HepG2 (cell line): ENCODE data around the gene FASTKD2. TPM values are rescaled to one million over a fixed set of nuclear protein-coding genes. Genes with fewer than 3 reads are reported as not detected.
A peak's percentile ranks its signal among the peaks of the same experiment; 100 is the strongest.

Source experiments
- ATAC-seq: fragments of 200-7000 bp; cut with Tn5 transposase; 3 replicates; pipeline ENCODE4 v1.9.1; 2020; ENCODE audit warnings: mild to moderate bottlenecking, moderate library complexity
- BruUV-seq: library from RNA; stranded (reverse); fragments of 400-500 nt; replicated peaks from 2 replicates; lab custom pipeline; 2021; lab: Mats Ljungman, UMichigan
- CTCF ChIA-PET: fragments of 300-600 bp; formaldehyde crosslinking; extraction: SDS; loops from one replicate; lab custom pipeline; 2021; ENCODE audit warnings: low total read pairs, inconsistent platforms, low intra/inter-chr PET ratio; lab: Yijun Ruan, JAX
- POLR2A ChIA-PET: fragments of 350-600 bp; sonication (Branson Sonifier 250); formaldehyde crosslinking; loops from one replicate; lab custom pipeline; 2020; ENCODE audit warnings: antibody characterized with exemption, inconsistent platforms; lab: Yijun Ruan, JAX
- DNase-seq: peaks from one replicate; pipeline ENCODE4 v3.0.0-alpha.2; 2015; ENCODE audit warnings: low spot score
- FAIRE-seq: peaks from 3 replicates; lab custom pipeline; 2011; peaks lifted over from hg19 to GRCh38; lab: Jason Lieb, UNC
- H2AFZ ChIP-seq: one replicate; pipeline ENCODE4 v1.6.1; 2011; ENCODE audit warnings: low read length, inconsistent platforms
- H3K27ac ChIP-seq: fragments of 300-600 bp; 3 replicates; pipeline ENCODE4 v1.8.0; 2011; ENCODE audit warnings: mixed run types, mild to moderate bottlenecking, mixed read lengths, low read length, inconsistent platforms; ENCODE audit not compliant: insufficient read depth; ENCODE audit errors: extremely low read length
- H3K27me3 ChIP-seq, 2 experiments: fragments of 200-600 bp in 1 of 2; 2 replicates in 1 of 2; 3 replicates in 1 of 2; pipeline versions ENCODE4 v1.6.0 to v1.8.0; 2011; ENCODE audit warnings: low read length in 2 of 2, mild to moderate bottlenecking in 2 of 2, moderate library complexity in 2 of 2, inconsistent platforms in 1 of 2; ENCODE audit not compliant: insufficient read depth in 2 of 2, control insufficient read depth in 1 of 2
- H3K36me3 ChIP-seq, 2 experiments: fragments of 200-600 bp in 1 of 2; replicated peaks in 1 of 2; 2 replicates in 1 of 2; 3 replicates in 1 of 2; pipeline versions ENCODE4 v1.5.1 to v1.8.0; 2011; ENCODE audit warnings: low read length in 2 of 2, inconsistent platforms in 1 of 2; ENCODE audit not compliant: insufficient read depth in 2 of 2, control insufficient read depth in 1 of 2
- H3K4me1 ChIP-seq: 2 replicates; pipeline ENCODE4 v1.5.1; 2012; ENCODE audit warnings: low read length, inconsistent platforms; ENCODE audit not compliant: insufficient read depth
- H3K4me2 ChIP-seq: 2 replicates; pipeline ENCODE4 v1.6.0; 2011; ENCODE audit warnings: low read depth, low read length, inconsistent platforms
- H3K4me3 ChIP-seq, 3 experiments: fragments of 200-600 bp in 1 of 3; sonication (generic), shearing (Covaris generic) in 1 of 3; replicated peaks in 1 of 3; 2 replicates each; pipeline ENCODE4 v1.5.1; 2011 to 2016; ENCODE audit warnings: low read length in 3 of 3, inconsistent platforms in 2 of 3, low read depth in 2 of 3, mild to moderate bottlenecking in 2 of 3, control low read depth in 1 of 3, mixed read lengths in 1 of 3; ENCODE audit not compliant: insufficient read depth in 1 of 3
- H3K79me2 ChIP-seq: one replicate; pipeline ENCODE4 v1.6.1; 2011; ENCODE audit warnings: low read length, inconsistent platforms; ENCODE audit not compliant: insufficient read depth
- H3K9ac ChIP-seq: 2 replicates; pipeline ENCODE4 v1.6.0; 2011; ENCODE audit warnings: mild to moderate bottlenecking, low read depth, low read length, inconsistent platforms; ENCODE audit not compliant: insufficient read depth
- H3K9me3 ChIP-seq: 2 replicates; pipeline ENCODE4 v1.5.1; 2012; ENCODE audit warnings: mild to moderate bottlenecking, low read length
- H4K20me1 ChIP-seq: 2 replicates; pipeline ENCODE4 v1.6.0; 2011; ENCODE audit warnings: inconsistent platforms, mild to moderate bottlenecking, low read length, moderate library complexity; ENCODE audit not compliant: insufficient read depth
- KIAA2018 ChIP-seq: sonication (generic); formaldehyde crosslinking; IDR thresholded peaks from 2 replicates; pipeline ENCODE4 v1.5.0; 2020; ENCODE audit warnings: mild to moderate bottlenecking, missing genetic modification reagents, borderline replicate concordance
- STAG1 ChIP-seq: sonication (generic); formaldehyde crosslinking; IDR thresholded peaks from 2 replicates; pipeline ENCODE4 v1.4.0; 2020; ENCODE audit warnings: missing genetic modification reagents
- TEAD3 ChIP-seq: optimal IDR thresholded peaks from 2 replicates; pipeline ENCODE3; 2016; ENCODE audit warnings: borderline replicate concordance
- ZNF142 ChIP-seq: sonication (generic); formaldehyde crosslinking; IDR thresholded peaks from 2 replicates; pipeline ENCODE4 v1.4.0; 2020; ENCODE audit warnings: missing genetic modification reagents
- ZNF678 ChIP-seq: sonication (generic); formaldehyde crosslinking; IDR thresholded peaks from 2 replicates; pipeline ENCODE4 v1.4.0; 2020; ENCODE audit warnings: mild to moderate bottlenecking, missing genetic modification reagents
- WGBS: methylation state at CpG from one replicate; pipeline ENCODE4 v1.1.6; 2017; ENCODE audit warnings: low lambda C conversion rate; 5-methylcytosine and 5-hydroxymethylcytosine counted together
- in situ Hi-C: cut with HindIII; loops from 2 replicates; pipeline ENCODE4 v1.10.0; 2017; ENCODE audit warnings: low pct_unique_long_range_greater_than_20kb; ENCODE audit not compliant: extremely low pct_ligation_motif_present
- intact Hi-C: fragments of 100-400 bp; cut with micrococcal nuclease; formaldehyde crosslinking; loops from one replicate; pipeline ENCODE4 v1.10.0; 2022; ENCODE audit not compliant: unreplicated experiment
- polyA plus RNA-seq, 8 experiments: library from polyadenylated mRNA; depleted of rRNA in 3 of 8; stranded (reverse) in 7 of 8; unstranded in 1 of 8; fragments of >200 nt; fragmentation: Illumina TruSeq in 4 of 8; extraction: Trizol in 4 of 8; gene quantifications; 2 replicates each; pipeline versions ENCODE4 v1.2.1 to v1.2.3, GENCODE V29; 2011 to 2016; ENCODE audit warnings: low read depth in 4 of 8, missing spikeins in 1 of 8, mixed read lengths in 1 of 8; ENCODE audit not compliant: insufficient read depth in 1 of 8
- total RNA-seq, 5 experiments: library from RNA; depleted of rRNA; stranded (reverse); fragments of >200 nt; fragmentation: Illumina TruSeq; extraction: Trizol; gene quantifications; 2 replicates each; pipeline ENCODE4 v1.2.3, GENCODE V29; 2016; ENCODE audit warnings: low read depth in 1 of 5

FASTKD2 gene
- total and polyA plus RNA-seq, 2 of the 13 experiments (the other 11 are each of a cell fraction or from before 2014, with no cell fraction given): 41.1 to 77.8 TPM

GRCh38 chr2:206824993-206825392 lies 59.6 kb downstream of the FASTKD2 start (continued):
- no peak for TF ChIP-seq ZNF142 (CRISPR knock-in tag)

- no peaks in the 10 kb centered on the region for H4K20me1 ChIP-seq
- H3K4me3 ChIP-seq: no peak overlapping the region
- DNase-seq (no peak), ATAC-seq (peak; percentile 67), FAIRE-seq (no peak)
- H3K36me3 ChIP-seq: no peaks in the 10 kb centered on the region
- no peak overlapping the region for H2AFZ ChIP-seq
- intact Hi-C loops (no loop called here), in situ Hi-C loops (no loop called here)
- WGBS: 10% methylated on average over 3 of the region's 3 CpGs
- TF ChIP-seq STAG1: 0 out of 2 replicates have a peak, but pooled peaks have one; percentile 24
- TF ChIP-seq TEAD3 (CRISPR knock-in tag): peak; percentile 49
- no peak for TF ChIP-seq ZNF678 (CRISPR knock-in tag)
- no peak for TF ChIP-seq KIAA2018 (CRISPR knock-in tag)
- H3K4me1 ChIP-seq: no peaks in the 10 kb centered on the region
- no TSS peak for BruUV-seq
- H3K27me3 ChIP-seq: no peaks in the 10 kb centered on the region
- peaks cover 23% of the 10 kb centered on the region for H3K9me3 ChIP-seq
- H3K27ac ChIP-seq: no peak overlapping the region
- POLR2A ChIA-PET: no interaction called here
- H3K79me2 ChIP-seq: no peaks in the 10 kb centered on the region
- CTCF ChIA-PET: no interaction called here
- no peak overlapping the region for H3K9ac ChIP-seq
- H3K4me2 ChIP-seq: no peak overlapping the region
These were observed 66.1 kb downstream of the FASTKD2 start for GRCh38 chr2:206831442-206831995.
